GM23248 (cell line): ENCODE data around the gene SLC5A1.

ENCODE experiments used
- EZH2 ChIP-seq: fragments of 200-600 bp; sonication (generic); IDR thresholded peaks from 2 replicates; pipeline ENCODE4 v1.6.1; 2018; ENCODE audit warnings: antibody characterized with exemption, mild to moderate bottlenecking; ENCODE audit not compliant: insufficient read depth, poor library complexity, severe bottlenecking
- EZH2phosphoT487 ChIP-seq: fragments of 200-600 bp; sonication (generic); IDR thresholded peaks from 2 replicates; pipeline ENCODE4 v1.6.1; 2018; ENCODE audit warnings: antibody characterized with exemption, moderate library complexity, mild to moderate bottlenecking, low read depth; ENCODE audit not compliant: insufficient read depth

DNA sequence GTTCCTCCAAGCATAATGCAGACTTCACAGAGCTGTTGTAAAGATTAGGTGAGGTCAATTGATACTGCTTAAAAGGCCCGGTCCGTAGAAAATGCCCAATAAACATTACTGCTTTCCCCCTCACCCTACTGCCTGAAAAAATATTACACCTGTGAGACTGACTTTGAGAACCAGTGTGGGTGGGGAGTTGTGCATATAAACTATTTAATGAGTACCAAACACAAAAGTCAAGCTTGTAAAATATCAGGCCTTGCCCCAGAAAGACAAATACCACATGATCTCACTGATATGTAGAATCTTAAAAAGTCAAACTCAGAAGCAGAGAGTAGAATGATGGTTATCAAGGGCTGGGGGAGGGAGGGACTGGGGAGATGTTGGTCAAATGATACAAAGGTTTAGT lies 69.3 kb downstream of the SLC5A1 start:
- no peak for TF ChIP-seq EZH2
- no peak for TF ChIP-seq EZH2phosphoT487
